PC-9 (cell line): ENCODE measurements around the gene SLC2A9. TPM values are rescaled to one million over a fixed set of nuclear protein-coding genes. Genes with fewer than 3 reads are reported as not detected.

ENCODE experiments used
- BruUV-seq: library from RNA; stranded (reverse); fragments of 400-500 nt; replicated peaks from 2 replicates; lab custom pipeline; 2021; lab: Mats Ljungman, UMichigan
- CTCF ChIA-PET: fragments of 300-600 bp; sonication (Branson Sonifier 250); formaldehyde crosslinking; loops from one replicate; lab custom pipeline; 2022; ENCODE audit warnings: antibody characterized with exemption; lab: Charles Lee
- POLR2A ChIA-PET: fragments of 300-600 bp; sonication (Branson Sonifier 250); formaldehyde crosslinking; loops from one replicate; lab custom pipeline; 2022; ENCODE audit warnings: antibody characterized with exemption; ENCODE audit not compliant: unreplicated experiment; lab: Charles Lee
- DNase-seq, 2 experiments: peaks; one replicate each; pipeline versions ENCODE4 v3.0.0 to v3.0.0-alpha.2; 2015 to 2022; ENCODE audit warnings: mixed read lengths in 1 of 2
- H2AFZ ChIP-seq: fragments of 200-600 bp; sonication (generic); 2 replicates; pipeline ENCODE4 v1.8.1; 2017; ENCODE audit warnings: antibody characterized with exemption
- H3F3A ChIP-seq: fragments of 200-600 bp; sonication (generic); 2 replicates; pipeline ENCODE4 v1.8.1; 2017; ENCODE audit warnings: antibody characterized with exemption, mild to moderate bottlenecking, low read depth; ENCODE audit not compliant: insufficient read depth
- H3K27ac ChIP-seq: fragments of 200-600 bp; sonication (generic); 2 replicates; pipeline ENCODE4 v1.6.1; 2016; ENCODE audit warnings: mixed run types
- H3K27me3 ChIP-seq: fragments of 200-600 bp; sonication (generic); 2 replicates; pipeline ENCODE4 v1.6.1; 2016; ENCODE audit warnings: low read depth, mixed run types; ENCODE audit not compliant: insufficient read depth
- H3K36me3 ChIP-seq: fragments of 200-600 bp; sonication (generic); 2 replicates; pipeline ENCODE4 v1.6.1; 2016; ENCODE audit warnings: low read depth, mixed run types
- H3K4me1 ChIP-seq: fragments of 200-600 bp; sonication (generic); replicated peaks from 2 replicates; pipeline ENCODE4 v1.6.1; 2016; ENCODE audit warnings: mixed run types; ENCODE audit not compliant: insufficient read depth
- H3K4me2 ChIP-seq: fragments of 200-600 bp; sonication (generic); 2 replicates; pipeline ENCODE4 v1.6.1; 2017; ENCODE audit warnings: mixed run types
- H3K4me3 ChIP-seq: fragments of 200-600 bp; sonication (generic); 2 replicates; pipeline ENCODE4 v1.6.1; 2016; ENCODE audit warnings: mixed run types
- H3K79me2 ChIP-seq: fragments of 200-600 bp; sonication (generic); 2 replicates; pipeline ENCODE4 v1.6.1; 2017; ENCODE audit warnings: low read depth, mixed run types
- H3K9me2 ChIP-seq: fragments of 200-600 bp; sonication (generic); 2 replicates; pipeline ENCODE4 v1.8.1; 2017; ENCODE audit warnings: mild to moderate bottlenecking; ENCODE audit not compliant: insufficient read depth
- H3K9me3 ChIP-seq: fragments of 200-600 bp; sonication (generic); 2 replicates; pipeline ENCODE4 v1.8.1; 2016; ENCODE audit warnings: low read depth; ENCODE audit not compliant: insufficient read depth
- H4K20me1 ChIP-seq: fragments of 200-600 bp; sonication (generic); 2 replicates; pipeline ENCODE4 v1.8.1; 2017; ENCODE audit not compliant: insufficient read depth
- CTCF ChIP-seq: fragments of 200-600 bp; sonication (generic); conservative IDR thresholded peaks from 2 replicates; pipeline ENCODE4 v1.6.1; 2017; ENCODE audit warnings: mixed run types, antibody characterized with exemption, mild to moderate bottlenecking, moderate library complexity
- EZH2 ChIP-seq: fragments of 200-600 bp; sonication (generic); IDR thresholded peaks from 2 replicates; pipeline ENCODE4 v1.8.0; 2017; ENCODE audit warnings: antibody characterized with exemption, low read depth
- intact Hi-C: fragments of 100-400 bp; cut with micrococcal nuclease; formaldehyde crosslinking; loops from one replicate; pipeline ENCODE4 v1.10.0; 2022; ENCODE audit not compliant: unreplicated experiment
- total RNA-seq: library from RNA; stranded (reverse); gene quantifications from 2 replicates; pipeline ENCODE4 v1.2.3, GENCODE V29; 2021

Gene SLC2A9
- total RNA-seq, 1 experiment from 2014 or later = 0.28 TPM

GRCh38 chr4:10025230-10025806 lies 4.0 kb upstream of the SLC2A9 start:
- BruUV-seq = no TSS peak
- no peaks in the 10 kb centered on the region for H3K27me3 ChIP-seq
- H3K4me1 ChIP-seq = peaks cover 11% of the 10 kb centered on the region
- no peaks in the 10 kb centered on the region for H3K9me3 ChIP-seq
- no peak for TF ChIP-seq EZH2
- TF ChIP-seq CTCF = no peak
- H3K36me3 ChIP-seq = no peaks in the 10 kb centered on the region
- H2AFZ ChIP-seq = no peak overlapping the region
- no peaks in the 10 kb centered on the region for H4K20me1 ChIP-seq
- H3F3A ChIP-seq = 0 out of 2 replicates have a peak, but pooled peaks cover 7% of the 10 kb centered on the region
- H3K9me2 ChIP-seq = no peaks in the 10 kb centered on the region
- no peak overlapping the region for H3K4me2 ChIP-seq
- no peak overlapping the region for H3K27ac ChIP-seq
- no peak for DNase-seq
- intact Hi-C loops = no loop called here
- CTCF ChIA-PET = no interaction called here
- POLR2A ChIA-PET = no interaction called here
- H3K79me2 ChIP-seq = no peaks in the 10 kb centered on the region
- no peak overlapping the region for H3K4me3 ChIP-seq

- no peaks in the 10 kb centered on the region for H3K9me3 ChIP-seq
- intact Hi-C loops = no loop called here
- ChIA-PET POLR2A (no interaction called here), CTCF (no interaction called here)
- H3K27ac ChIP-seq = no peak overlapping the region
- H2AFZ ChIP-seq = no peak overlapping the region
- no peaks in the 10 kb centered on the region for H4K20me1 ChIP-seq
- no peak overlapping the region for H3K4me3 ChIP-seq
- H3F3A ChIP-seq = 0 out of 2 replicates have a peak, but pooled peaks cover 7% of the 10 kb centered on the region
- no peak for TF ChIP-seq EZH2
- TF ChIP-seq CTCF = no peak
- peaks cover 11% of the 10 kb centered on the region for H3K4me1 ChIP-seq
- no peaks in the 10 kb centered on the region for H3K27me3 ChIP-seq
- no peaks in the 10 kb centered on the region for H3K79me2 ChIP-seq
- no peak for DNase-seq
- BruUV-seq = no TSS peak
- no peaks in the 10 kb centered on the region for H3K36me3 ChIP-seq
- H3K9me2 ChIP-seq = no peaks in the 10 kb centered on the region
- no peak overlapping the region for H3K4me2 ChIP-seq
These were observed 3.0 kb upstream of the SLC2A9 start for GRCh38 chr4:10024303-10024702.

DNA sequence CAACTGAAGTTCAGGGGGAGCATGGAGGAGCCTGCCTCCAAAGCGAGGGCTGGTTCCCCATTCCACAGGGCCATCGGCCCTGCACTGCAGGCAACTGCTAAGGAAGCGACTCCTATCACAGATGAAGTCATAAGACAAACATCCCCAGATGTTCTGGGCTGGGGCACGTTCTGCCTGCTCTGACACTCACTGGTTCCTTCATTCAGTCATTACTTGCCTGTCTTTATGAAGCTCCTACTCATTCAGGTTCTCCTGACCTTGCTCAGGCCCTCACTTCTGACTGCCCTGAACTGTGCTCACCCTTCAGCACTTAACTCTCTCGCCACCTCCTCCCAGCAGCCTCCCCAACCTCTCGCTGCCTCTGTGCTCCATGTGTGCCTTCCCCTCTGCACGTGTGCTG lies 2.5 kb upstream of the SLC2A9 start:
- intact Hi-C loops = no loop called here
- Histone ChIP-seq H4K20me1 (no peaks in the 10 kb centered on the region), H3F3A (0 out of 2 replicates have a peak, but pooled peaks cover 3% of the 10 kb centered on the region), H2AFZ (no peak overlapping the region), H3K27me3 (no peaks in the 10 kb centered on the region), H3K27ac (no peak overlapping the region), H3K4me2 (no peak overlapping the region), H3K4me3 (no peak overlapping the region), H3K9me2 (no peaks in the 10 kb centered on the region), H3K4me1 (peaks cover 6% of the 10 kb centered on the region), H3K9me3 (no peaks in the 10 kb centered on the region), H3K36me3 (no peaks in the 10 kb centered on the region), H3K79me2 (no peaks in the 10 kb centered on the region)
- TF ChIP-seq EZH2 (no peak), CTCF (no peak)
- BruUV-seq = no TSS peak
- CTCF ChIA-PET = no interaction called here
- POLR2A ChIA-PET = no interaction called here
- no peak for DNase-seq
